Smooth muscle cell of bladder (primary cell): ENCODE data around the gene FICD. TPM values are rescaled to one million over a fixed set of nuclear protein-coding genes. Genes with fewer than 3 reads are reported as not detected.

Experiments used
- total RNA-seq: library from RNA; depleted of rRNA; stranded (reverse); fragments of >200 nt; gene quantifications from 2 replicates; pipeline ENCODE4 v1.2.3, GENCODE V29; 2014

The FICD gene
- total RNA-seq, result 12.0 and 12.2 TPM in 2 replicates

DNA sequence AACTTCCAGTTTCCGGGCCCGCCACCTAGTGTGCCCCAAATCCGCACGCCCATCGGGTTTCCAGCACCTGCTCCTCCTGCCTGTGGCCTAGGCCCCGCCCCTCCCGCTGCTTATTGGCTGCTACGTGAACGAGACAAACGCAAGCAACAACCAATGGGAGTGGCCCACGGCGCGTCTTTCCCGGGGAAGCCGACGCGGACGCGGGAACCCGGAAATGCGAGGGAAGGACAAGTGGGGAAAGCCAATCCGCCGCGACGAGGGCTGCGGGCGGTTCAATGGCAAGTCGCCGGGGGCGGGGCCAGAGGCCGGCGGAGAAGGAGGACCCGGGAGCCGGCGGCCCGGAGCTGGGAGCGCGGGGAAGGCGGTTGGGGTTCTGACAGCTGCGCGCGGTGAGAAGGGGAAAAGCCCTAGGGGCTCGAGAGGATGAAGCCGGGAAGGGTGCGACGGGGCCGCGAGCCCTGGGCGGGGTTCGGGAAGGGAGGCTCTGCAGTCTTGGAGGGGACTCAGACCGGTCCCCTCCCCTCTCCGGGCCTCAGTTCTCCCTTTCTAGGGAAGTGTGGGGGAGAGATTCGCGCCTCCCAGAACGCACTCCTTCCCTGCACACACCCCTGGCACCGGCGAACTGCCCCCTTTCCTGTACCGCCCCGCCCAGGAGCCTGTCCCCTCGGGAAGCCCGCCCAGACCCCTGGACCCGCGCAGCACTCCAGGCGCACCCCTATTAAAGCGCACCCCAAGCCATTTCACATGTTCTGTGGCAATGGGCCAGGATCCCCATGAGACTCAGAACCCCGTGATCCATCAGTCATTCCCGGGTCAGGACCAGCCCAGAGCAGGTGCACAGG lies at the start of gene FICD:
TSS of gene FICD (plus strand) at position 305 of the 842 bp plus-strand sequence. CDS start 1,696 bp downstream, outside the sequence.

DNA sequence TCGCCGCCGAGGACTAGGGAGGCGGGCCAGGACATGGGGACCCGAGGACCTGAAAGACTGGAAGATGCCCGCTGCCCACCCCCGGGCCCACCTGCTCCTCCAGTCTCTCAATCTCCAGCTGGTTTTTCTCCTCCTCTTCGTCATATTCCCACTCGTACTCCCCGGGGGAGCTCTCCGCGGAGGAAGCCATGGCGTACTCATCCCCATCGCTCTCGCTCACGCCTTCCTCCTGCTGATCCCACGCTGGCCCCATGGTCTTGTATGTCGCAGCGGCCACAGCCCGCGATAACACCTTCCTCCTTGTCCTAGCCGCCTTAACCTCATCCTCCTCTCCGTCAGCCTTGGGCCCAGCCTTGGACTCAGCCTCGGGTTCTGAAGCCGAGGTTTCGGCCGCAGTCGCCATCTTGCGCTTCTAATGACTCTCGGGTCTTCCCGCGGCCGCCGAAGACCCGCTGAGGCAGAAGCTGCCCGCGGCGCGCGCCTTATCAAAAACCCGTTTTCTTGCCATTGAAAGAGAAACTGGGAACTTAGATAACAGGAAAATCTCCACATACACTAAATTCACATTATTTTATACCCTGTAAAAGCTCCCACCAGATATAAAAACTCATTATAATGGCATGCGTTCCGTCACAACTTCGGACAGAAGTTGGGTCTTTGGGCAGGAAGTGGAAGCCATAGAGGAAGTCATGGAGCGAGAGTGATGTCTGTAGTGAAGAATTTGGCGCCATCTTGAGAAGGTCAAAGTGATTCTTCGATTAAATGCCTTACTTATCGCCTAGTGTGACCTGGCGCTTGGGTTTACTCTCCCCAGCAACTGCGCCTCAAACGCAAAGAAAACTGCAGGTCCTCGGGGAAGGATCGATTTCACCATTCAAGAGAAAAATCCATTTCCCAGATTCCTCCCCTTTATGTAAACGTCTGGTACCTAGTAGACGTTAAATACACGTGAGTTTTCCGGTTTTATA lies 46.0 kb downstream of the FICD start, which contains the start of gene SART3:
TSS of gene SART3 (minus strand) at position 422 of the 968 bp plus-strand sequence. CDS start at position 403, 19 bp downstream.

DNA sequence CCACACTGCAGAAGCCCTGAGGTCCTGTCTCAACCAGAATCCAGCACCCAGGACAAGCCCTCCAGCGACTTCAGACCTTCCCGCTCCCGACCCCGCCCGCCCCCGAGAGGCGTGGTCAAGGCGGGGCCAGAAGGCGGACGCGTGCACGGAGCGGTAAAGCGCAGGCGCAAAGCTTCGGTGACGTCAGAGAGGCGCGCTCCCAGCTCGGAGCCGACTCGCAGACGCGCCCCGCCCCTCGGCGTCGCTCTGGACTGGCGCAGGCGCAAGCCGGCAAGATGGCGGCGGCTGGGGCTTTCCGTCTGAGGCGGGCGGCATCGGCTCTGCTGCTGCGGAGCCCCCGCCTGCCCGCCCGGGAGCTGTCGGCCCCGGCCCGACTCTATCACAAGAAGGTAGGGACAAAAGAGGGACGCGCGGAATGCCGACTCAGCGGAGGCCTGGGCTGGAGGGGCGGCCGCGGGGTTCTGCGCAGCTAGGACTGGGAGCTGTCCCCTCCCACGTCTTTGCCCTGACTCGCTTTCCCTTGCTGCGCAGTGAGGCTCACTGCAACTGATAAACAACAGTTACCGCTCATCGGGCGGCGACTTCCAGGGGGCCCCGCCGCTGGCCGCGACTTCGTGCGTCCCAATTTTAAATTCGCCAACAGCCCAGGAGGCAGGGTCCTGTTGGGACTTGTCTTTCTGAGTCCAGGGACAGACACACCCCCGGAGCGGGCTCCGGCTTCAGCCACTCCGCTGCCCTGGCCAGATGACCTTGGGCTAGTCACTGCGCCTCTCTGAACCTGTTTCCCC lies 47.5 kb downstream of the FICD start, which contains the start of gene ISCU:
TSS of gene ISCU (plus strand) at position 249 of the 788 bp plus-strand sequence. CDS start at position 276, 27 bp downstream.

Other genes starting within 250 kb of the FICD start
- gene CMKLR1, start 176.0 kb upstream of the FICD start, total RNA-seq, result 0.09 and 0.14 TPM in 2 replicates
- gene SART3, start 45.9 kb downstream of the FICD start, total RNA-seq, result 86.1 and 116 TPM in 2 replicates
- gene ISCU, start 47.3 kb downstream of the FICD start, total RNA-seq, result 159 and 189 TPM in 2 replicates
- 44.5 and 62.7 TPM in 2 replicates for gene TMEM119, start 82.8 kb downstream of the FICD start, total RNA-seq
- 0.85 and 2.0 TPM in 2 replicates for gene SELPLG, start 118.6 kb downstream of the FICD start, total RNA-seq
- gene CORO1C, start 216.2 kb downstream of the FICD start, total RNA-seq, result 141 and 199 TPM in 2 replicates